DOHH2 (cell line): ENCODE results near the gene EEIG2.

Experiments
- CTCF ChIP-seq: fragments of 200-600 bp; sonication (generic); IDR thresholded peaks from one replicate; pipeline ENCODE4 v1.5.1; 2014; ENCODE audit warnings: antibody characterized with exemption, mild to moderate bottlenecking, low read depth, low read length; ENCODE audit not compliant: poor library complexity, severe bottlenecking
- EZH2phosphoT487 ChIP-seq: fragments of 200-600 bp; sonication (generic); IDR thresholded peaks from 2 replicates; pipeline ENCODE4 v1.6.1; 2017; ENCODE audit warnings: borderline replicate concordance, mild to moderate bottlenecking, antibody characterized with exemption, low read length, moderate library complexity, mixed read lengths

- TF ChIP-seq CTCF (no peak), EZH2phosphoT487 (no peak)
Observed at GRCh38 chr1:108592030-108592759, 32.3 kb downstream of the EEIG2 start.
